ENCODE measurements around the gene CFAP20DC.

DNA sequence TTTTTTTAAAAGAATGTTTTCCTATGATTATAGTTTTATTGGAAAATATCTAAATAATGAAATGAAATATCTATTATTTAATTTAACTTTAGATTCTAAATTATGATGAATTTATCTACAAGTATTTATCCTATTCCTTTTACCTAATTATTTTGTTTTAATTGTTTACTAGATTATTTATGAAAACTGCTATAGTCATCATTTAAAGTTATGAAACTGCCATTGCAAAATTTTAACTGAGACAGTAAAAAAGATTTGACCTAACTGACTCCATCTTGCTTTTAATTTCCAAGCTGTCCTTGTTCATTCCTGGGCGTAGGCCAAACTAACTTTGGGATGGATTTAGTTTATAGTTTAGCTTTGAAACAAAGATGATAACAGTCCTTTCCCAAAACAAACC is 357.3 kb downstream of the CFAP20DC start:
- TF ChIP-seq, protein P1, sequence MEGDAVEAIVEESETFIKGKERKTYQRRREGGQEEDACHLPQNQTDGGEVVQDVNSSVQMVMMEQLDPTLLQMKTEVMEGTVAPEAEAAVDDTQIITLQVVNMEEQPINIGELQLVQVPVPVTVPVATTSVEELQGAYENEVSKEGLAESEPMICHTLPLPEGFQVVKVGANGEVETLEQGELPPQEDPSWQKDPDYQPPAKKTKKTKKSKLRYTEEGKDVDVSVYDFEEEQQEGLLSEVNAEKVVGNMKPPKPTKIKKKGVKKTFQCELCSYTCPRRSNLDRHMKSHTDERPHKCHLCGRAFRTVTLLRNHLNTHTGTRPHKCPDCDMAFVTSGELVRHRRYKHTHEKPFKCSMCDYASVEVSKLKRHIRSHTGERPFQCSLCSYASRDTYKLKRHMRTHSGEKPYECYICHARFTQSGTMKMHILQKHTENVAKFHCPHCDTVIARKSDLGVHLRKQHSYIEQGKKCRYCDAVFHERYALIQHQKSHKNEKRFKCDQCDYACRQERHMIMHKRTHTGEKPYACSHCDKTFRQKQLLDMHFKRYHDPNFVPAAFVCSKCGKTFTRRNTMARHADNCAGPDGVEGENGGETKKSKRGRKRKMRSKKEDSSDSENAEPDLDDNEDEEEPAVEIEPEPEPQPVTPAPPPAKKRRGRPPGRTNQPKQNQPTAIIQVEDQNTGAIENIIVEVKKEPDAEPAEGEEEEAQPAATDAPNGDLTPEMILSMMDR (conservative IDR thresholded peaks at IDR 0.05; ENCODE audit: low read depth, low read length), result no peak
- TF ChIP-seq POLR2A (IDR thresholded peaks at IDR 0.05; ENCODE audit: low read depth, low read length) (no peak), RFX5 (IDR thresholded peaks at IDR 0.05; ENCODE audit: low read depth, low read length) (no peak), RAD21 (IDR thresholded peaks at IDR 0.05; ENCODE audit: low read length) (no peak), CEBPB (IDR thresholded peaks at IDR 0.05; ENCODE audit: low read depth, low read length) (no peak), SMC3 (IDR thresholded peaks at IDR 0.05; ENCODE audit: low read depth, low read length) (no peak), MAZ (IDR thresholded peaks at IDR 0.05; ENCODE audit: borderline replicate concordance, low read depth, low read length) (no peak), NFE2L2 (IDR thresholded peaks at IDR 0.05; ENCODE audit: low read depth, low read length) (no peak)
